Calu3 (cell line): ENCODE data around the gene SCOC. TPM values are rescaled to one million over a fixed set of nuclear protein-coding genes. Genes with fewer than 3 reads are reported as not detected.

Source experiments
- BruUV-seq: library from RNA; stranded (reverse); fragments of 400-500 nt; replicated peaks from 2 replicates; lab custom pipeline; 2021; lab: Mats Ljungman, UMichigan
- CTCF ChIA-PET: fragments of 300-600 bp; sonication (Branson Sonifier 250); formaldehyde crosslinking; loops from one replicate; lab custom pipeline; 2022; ENCODE audit warnings: antibody characterized with exemption; lab: Charles Lee
- DNase-seq: peaks from one replicate; pipeline ENCODE4 v3.0.0; 2022
- H3K27ac Mint-ChIP-seq: one replicate; pipeline ENCODE4 v1.8.0; 2022; ENCODE audit warnings: mixed read lengths; ENCODE audit not compliant: unreplicated experiment
- H3K27me3 Mint-ChIP-seq: one replicate; pipeline ENCODE4 v1.8.0; 2022; ENCODE audit warnings: mixed read lengths; ENCODE audit not compliant: unreplicated experiment
- H3K36me3 Mint-ChIP-seq: one replicate; pipeline ENCODE4 v1.8.0; 2022; ENCODE audit warnings: mild to moderate bottlenecking, moderate library complexity, mixed read lengths; ENCODE audit not compliant: insufficient read depth, unreplicated experiment
- H3K4me1 Mint-ChIP-seq: one replicate; pipeline ENCODE4 v1.8.0; 2022; ENCODE audit warnings: mild to moderate bottlenecking, low read depth, mixed read lengths; ENCODE audit not compliant: unreplicated experiment
- H3K4me3 Mint-ChIP-seq: one replicate; pipeline ENCODE4 v1.8.0; 2022; ENCODE audit warnings: mild to moderate bottlenecking, low read depth, moderate library complexity, mixed read lengths; ENCODE audit not compliant: unreplicated experiment
- H3K9me3 Mint-ChIP-seq: one replicate; pipeline ENCODE4 v1.8.0; 2022; ENCODE audit warnings: low read depth, mixed read lengths; ENCODE audit not compliant: unreplicated experiment
- intact Hi-C: fragments of 100-400 bp; cut with micrococcal nuclease; formaldehyde crosslinking; loops from one replicate; pipeline ENCODE4 v1.10.0; 2022; ENCODE audit not compliant: unreplicated experiment
- total RNA-seq: library from RNA; stranded (reverse); gene quantifications from 2 replicates; pipeline ENCODE4 v1.2.3, GENCODE V29; 2022
- TF ChIP-seq, protein P1 (sequence below): fragments of 200-600 bp; IDR thresholded peaks from one replicate; pipeline ENCODE4 v1.8.0; 2022; ENCODE audit warnings: antibody characterized with exemption; ENCODE audit not compliant: unreplicated experiment

Gene SCOC
- total RNA-seq, 1 experiment from 2014 or later: 59.4 TPM

DNA sequence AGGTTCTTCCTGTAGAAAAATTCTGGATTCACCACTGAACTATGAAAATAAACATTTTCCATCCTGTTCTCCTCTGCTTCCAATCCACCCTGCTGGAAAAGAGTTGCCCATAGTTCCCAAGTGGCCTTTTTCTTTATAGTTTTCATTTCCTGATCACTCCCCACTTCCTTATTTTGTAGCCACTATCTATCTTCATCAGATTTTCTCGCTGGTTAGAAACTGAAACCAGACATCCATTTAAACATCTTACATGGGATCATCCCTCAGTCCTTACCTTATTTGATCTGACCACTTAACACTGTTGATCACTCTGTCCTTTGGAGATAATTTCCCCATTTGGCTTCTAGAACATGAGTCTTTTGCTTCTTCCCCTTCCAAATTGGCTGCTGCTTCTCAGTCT lies 42.2 kb upstream of the SCOC start:
- BruUV-seq: no TSS peak
- intact Hi-C loops: no loop called here
- peaks cover 8% of the 10 kb centered on the region for H3K4me1 Mint-ChIP-seq
- no peaks in the 10 kb centered on the region for H3K9me3 Mint-ChIP-seq
- H3K27me3 Mint-ChIP-seq: no peaks in the 10 kb centered on the region
- H3K4me3 Mint-ChIP-seq: no peak overlapping the region
- CTCF ChIA-PET: interaction anchor here (1.5 kb wide), 1 partner anchor 28 kb away, joined by 24 read pairs; no protein-coding TSS in a partner anchor
- no peak for DNase-seq
- H3K36me3 Mint-ChIP-seq: no peaks in the 10 kb centered on the region
- H3K27ac Mint-ChIP-seq: no peak overlapping the region
- TF ChIP-seq, protein P1, sequence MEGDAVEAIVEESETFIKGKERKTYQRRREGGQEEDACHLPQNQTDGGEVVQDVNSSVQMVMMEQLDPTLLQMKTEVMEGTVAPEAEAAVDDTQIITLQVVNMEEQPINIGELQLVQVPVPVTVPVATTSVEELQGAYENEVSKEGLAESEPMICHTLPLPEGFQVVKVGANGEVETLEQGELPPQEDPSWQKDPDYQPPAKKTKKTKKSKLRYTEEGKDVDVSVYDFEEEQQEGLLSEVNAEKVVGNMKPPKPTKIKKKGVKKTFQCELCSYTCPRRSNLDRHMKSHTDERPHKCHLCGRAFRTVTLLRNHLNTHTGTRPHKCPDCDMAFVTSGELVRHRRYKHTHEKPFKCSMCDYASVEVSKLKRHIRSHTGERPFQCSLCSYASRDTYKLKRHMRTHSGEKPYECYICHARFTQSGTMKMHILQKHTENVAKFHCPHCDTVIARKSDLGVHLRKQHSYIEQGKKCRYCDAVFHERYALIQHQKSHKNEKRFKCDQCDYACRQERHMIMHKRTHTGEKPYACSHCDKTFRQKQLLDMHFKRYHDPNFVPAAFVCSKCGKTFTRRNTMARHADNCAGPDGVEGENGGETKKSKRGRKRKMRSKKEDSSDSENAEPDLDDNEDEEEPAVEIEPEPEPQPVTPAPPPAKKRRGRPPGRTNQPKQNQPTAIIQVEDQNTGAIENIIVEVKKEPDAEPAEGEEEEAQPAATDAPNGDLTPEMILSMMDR: no peak

DNA sequence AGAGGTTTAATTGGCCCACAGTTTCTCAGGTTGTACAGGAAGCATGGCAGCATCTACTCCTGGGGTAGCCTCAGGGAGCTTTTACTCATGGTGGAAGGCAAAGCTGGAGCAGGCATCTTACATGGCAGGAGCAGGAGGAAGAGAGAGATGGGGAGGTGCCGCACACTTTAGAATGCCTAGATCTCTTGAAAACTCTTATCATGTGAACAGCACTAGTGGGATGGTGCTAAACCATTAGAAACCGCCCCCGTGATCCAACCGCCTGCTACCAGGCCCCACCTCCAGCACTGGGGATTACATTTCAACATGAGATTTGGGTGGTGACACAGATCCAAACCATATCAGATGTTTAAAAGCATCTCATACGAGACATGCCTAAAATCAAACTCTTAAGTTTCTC lies 41.6 kb upstream of the SCOC start:
- TF ChIP-seq, protein P1: no peak
- H3K4me3 Mint-ChIP-seq: no peak overlapping the region
- intact Hi-C loops: no loop called here
- H3K4me1 Mint-ChIP-seq: peaks cover 8% of the 10 kb centered on the region
- H3K9me3 Mint-ChIP-seq: no peaks in the 10 kb centered on the region
- DNase-seq: no peak
- CTCF ChIA-PET: interaction anchor here (0.6 kb wide), 1 partner anchor 568 kb away, joined by 4 read pairs; no protein-coding TSS in a partner anchor
- no peaks in the 10 kb centered on the region for H3K36me3 Mint-ChIP-seq
- no peak overlapping the region for H3K27ac Mint-ChIP-seq
- no peaks in the 10 kb centered on the region for H3K27me3 Mint-ChIP-seq
- BruUV-seq: no TSS peak

DNA sequence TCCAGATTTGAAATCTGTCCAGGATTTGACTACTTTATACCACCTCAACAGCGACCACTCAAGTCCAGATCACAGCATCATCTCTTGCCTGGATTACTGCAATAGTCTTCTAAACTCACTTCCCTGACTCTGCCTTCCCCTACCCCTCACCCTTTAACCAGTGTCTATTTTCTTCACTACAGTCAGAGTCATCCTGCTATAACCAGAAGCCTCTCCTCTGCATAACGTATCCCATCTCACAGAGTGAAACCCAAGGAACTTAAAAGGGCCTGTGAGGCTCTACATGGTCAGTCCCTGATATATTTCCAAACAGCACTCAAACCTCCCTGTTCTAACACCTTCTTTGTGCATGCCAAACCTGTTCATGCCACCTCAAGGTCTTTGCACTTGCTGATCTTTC lies 40.7 kb upstream of the SCOC start:
- TF ChIP-seq, protein P1: no peak
- Mint-ChIP-seq H3K4me3 (no peak overlapping the region), H3K9me3 (peaks cover 2% of the 10 kb centered on the region), H3K27me3 (no peaks in the 10 kb centered on the region), H3K36me3 (no peaks in the 10 kb centered on the region), H3K27ac (no peak overlapping the region), H3K4me1 (peaks cover 8% of the 10 kb centered on the region)
- intact Hi-C loops: no loop called here
- CTCF ChIA-PET: interaction anchor here (0.6 kb wide), 1 partner anchor 27 kb away, joined by 6 read pairs; no protein-coding TSS in a partner anchor
- BruUV-seq: no TSS peak
- no peak for DNase-seq

DNA sequence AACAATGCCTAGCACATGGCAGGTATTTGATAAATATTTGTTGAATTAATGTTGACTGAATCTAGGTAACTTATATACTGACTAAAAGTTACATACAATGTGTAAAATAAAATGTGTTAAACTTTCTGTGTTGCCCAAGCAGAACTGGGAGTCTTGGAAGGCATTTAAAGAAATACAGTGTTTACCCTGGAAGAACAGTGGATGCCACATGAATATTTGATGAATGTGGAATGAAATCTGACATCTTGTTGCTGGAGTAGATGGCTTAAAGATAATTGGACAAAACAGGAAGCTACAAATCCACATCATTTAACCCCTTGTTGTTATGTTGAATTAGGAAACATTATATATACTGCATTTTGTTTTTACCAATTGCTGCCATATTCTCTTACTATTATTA lies 39.9 kb upstream of the SCOC start:
- no peak for DNase-seq
- Mint-ChIP-seq H3K4me1 (peaks cover 8% of the 10 kb centered on the region), H3K4me3 (no peak overlapping the region), H3K27me3 (no peaks in the 10 kb centered on the region), H3K27ac (no peak overlapping the region), H3K36me3 (no peaks in the 10 kb centered on the region), H3K9me3 (peaks cover 2% of the 10 kb centered on the region)
- no TSS peak for BruUV-seq
- TF ChIP-seq, protein P1: no peak
- CTCF ChIA-PET: no interaction called here
- intact Hi-C loops: no loop called here
